Ishikawa (cell line): ENCODE measurements around the gene CADPS.

Source experiments
- CEBPB ChIP-seq: IDR thresholded peaks from 2 replicates; pipeline ENCODE4 v1.6.1; 2012
- CREB1 ChIP-seq: IDR thresholded peaks from 2 replicates; pipeline ENCODE4 v1.6.1; 2012; ENCODE audit warnings: low read depth
- EGR1 ChIP-seq: IDR thresholded peaks from 2 replicates; pipeline ENCODE4 v1.6.1; 2012
- EP300 ChIP-seq: IDR thresholded peaks from 2 replicates; pipeline ENCODE4 v1.6.1; 2012; ENCODE audit warnings: borderline replicate concordance
- FOXM1 ChIP-seq: IDR thresholded peaks from 2 replicates; pipeline ENCODE4 v1.6.1; 2012; ENCODE audit warnings: low read depth, borderline replicate concordance
- RAD21 ChIP-seq: IDR thresholded peaks from 2 replicates; pipeline ENCODE4 v1.6.1; 2012; ENCODE audit warnings: low read depth
- TAF1 ChIP-seq: IDR thresholded peaks from 2 replicates; pipeline ENCODE4 v1.6.1; 2012; ENCODE audit warnings: low read depth, mild to moderate bottlenecking
- TCF12 ChIP-seq: IDR thresholded peaks from 2 replicates; pipeline ENCODE4 v1.6.1; 2012; ENCODE audit warnings: low read depth
- TEAD4 ChIP-seq: IDR thresholded peaks from 2 replicates; pipeline ENCODE4 v1.6.1; 2012
- YY1 ChIP-seq: IDR thresholded peaks from 2 replicates; pipeline ENCODE4 v1.6.1; 2012; ENCODE audit warnings: low read depth
- TF ChIP-seq, protein P1 (sequence below): IDR thresholded peaks from 2 replicates; pipeline ENCODE4 v1.6.1; 2012
- TF ChIP-seq, protein P2 (sequence below): IDR thresholded peaks from 2 replicates; pipeline ENCODE4 v1.6.1; 2012; ENCODE audit warnings: low read depth, mild to moderate bottlenecking
- TF ChIP-seq, protein P3 (sequence below): IDR thresholded peaks from 2 replicates; pipeline ENCODE4 v1.6.1; 2012

DNA sequence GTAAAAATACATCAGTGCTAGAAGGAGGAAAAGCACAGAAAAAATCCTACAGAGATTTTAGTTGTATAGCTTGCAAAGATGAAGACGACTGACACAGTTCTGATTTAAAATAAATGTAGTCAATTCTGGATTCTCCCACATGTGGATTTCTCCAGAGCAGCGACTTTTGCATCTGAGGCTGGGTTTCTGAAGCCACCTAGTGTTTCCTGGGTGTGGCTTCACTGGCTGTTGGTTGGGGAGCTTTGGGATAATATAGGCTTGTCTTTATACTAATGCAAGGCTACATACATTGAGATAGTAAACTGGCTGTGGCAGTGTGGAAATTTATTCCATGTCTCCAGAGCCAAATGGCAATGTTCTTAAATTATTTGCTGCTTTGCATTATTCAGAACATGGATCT is 343.7 kb downstream of the CADPS start:
- no peak for TF ChIP-seq EGR1
- TF ChIP-seq EP300, result no peak
- no peak for TF ChIP-seq CEBPB
- TF ChIP-seq, protein P1, sequence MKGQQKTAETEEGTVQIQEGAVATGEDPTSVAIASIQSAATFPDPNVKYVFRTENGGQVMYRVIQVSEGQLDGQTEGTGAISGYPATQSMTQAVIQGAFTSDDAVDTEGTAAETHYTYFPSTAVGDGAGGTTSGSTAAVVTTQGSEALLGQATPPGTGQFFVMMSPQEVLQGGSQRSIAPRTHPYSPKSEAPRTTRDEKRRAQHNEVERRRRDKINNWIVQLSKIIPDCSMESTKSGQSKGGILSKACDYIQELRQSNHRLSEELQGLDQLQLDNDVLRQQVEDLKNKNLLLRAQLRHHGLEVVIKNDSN, result no peak
- TF ChIP-seq, protein P2, sequence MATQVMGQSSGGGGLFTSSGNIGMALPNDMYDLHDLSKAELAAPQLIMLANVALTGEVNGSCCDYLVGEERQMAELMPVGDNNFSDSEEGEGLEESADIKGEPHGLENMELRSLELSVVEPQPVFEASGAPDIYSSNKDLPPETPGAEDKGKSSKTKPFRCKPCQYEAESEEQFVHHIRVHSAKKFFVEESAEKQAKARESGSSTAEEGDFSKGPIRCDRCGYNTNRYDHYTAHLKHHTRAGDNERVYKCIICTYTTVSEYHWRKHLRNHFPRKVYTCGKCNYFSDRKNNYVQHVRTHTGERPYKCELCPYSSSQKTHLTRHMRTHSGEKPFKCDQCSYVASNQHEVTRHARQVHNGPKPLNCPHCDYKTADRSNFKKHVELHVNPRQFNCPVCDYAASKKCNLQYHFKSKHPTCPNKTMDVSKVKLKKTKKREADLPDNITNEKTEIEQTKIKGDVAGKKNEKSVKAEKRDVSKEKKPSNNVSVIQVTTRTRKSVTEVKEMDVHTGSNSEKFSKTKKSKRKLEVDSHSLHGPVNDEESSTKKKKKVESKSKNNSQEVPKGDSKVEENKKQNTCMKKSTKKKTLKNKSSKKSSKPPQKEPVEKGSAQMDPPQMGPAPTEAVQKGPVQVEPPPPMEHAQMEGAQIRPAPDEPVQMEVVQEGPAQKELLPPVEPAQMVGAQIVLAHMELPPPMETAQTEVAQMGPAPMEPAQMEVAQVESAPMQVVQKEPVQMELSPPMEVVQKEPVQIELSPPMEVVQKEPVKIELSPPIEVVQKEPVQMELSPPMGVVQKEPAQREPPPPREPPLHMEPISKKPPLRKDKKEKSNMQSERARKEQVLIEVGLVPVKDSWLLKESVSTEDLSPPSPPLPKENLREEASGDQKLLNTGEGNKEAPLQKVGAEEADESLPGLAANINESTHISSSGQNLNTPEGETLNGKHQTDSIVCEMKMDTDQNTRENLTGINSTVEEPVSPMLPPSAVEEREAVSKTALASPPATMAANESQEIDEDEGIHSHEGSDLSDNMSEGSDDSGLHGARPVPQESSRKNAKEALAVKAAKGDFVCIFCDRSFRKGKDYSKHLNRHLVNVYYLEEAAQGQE, result no peak
- no peak for TF ChIP-seq YY1
- TF ChIP-seq, protein P3, sequence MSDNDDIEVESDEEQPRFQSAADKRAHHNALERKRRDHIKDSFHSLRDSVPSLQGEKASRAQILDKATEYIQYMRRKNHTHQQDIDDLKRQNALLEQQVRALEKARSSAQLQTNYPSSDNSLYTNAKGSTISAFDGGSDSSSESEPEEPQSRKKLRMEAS, result no peak
- TF ChIP-seq TCF12, result no peak
- TF ChIP-seq RAD21, result no peak
- TF ChIP-seq TEAD4, result no peak
- TF ChIP-seq TAF1, result no peak
- no peak for TF ChIP-seq CREB1
- TF ChIP-seq FOXM1, result no peak
